H1 (cell line): ENCODE results near the gene CERT1. TPM values are rescaled to one million over a fixed set of nuclear protein-coding genes. Genes with fewer than 3 reads are reported as not detected.

Source experiments
- CTCF ChIA-PET: fragments of 300-600 bp; sonication (Branson Sonifier 250); formaldehyde crosslinking; loops from one replicate; lab custom pipeline; 2021; ENCODE audit not compliant: partially characterized antibody; lab: Charles Lee
- POLR2A ChIA-PET: fragments of 300-600 bp; sonication (Branson Sonifier 250); formaldehyde crosslinking; loops from one replicate; lab custom pipeline; 2021; ENCODE audit warnings: inconsistent platforms; ENCODE audit not compliant: partially characterized antibody; lab: Charles Lee
- DNase-seq, 2 experiments: peaks; one replicate each; pipeline versions ENCODE4 v3.0.0 to v3.0.0-alpha.2; 2010 to 2022; ENCODE audit warnings: low spot score in 2 of 2, low read depth in 1 of 2, mixed read lengths in 1 of 2
- FAIRE-seq: peaks from 2 replicates; lab custom pipeline; 2011; peaks lifted over from hg19 to GRCh38; lab: Jason Lieb, UNC
- H2AFZ ChIP-seq: 2 replicates; pipeline ENCODE4 v1.8.1; 2012; ENCODE audit warnings: low read length, inconsistent platforms
- H2AK5ac ChIP-seq: 2 replicates; pipeline ENCODE4 v1.6.1; 2013; ENCODE audit warnings: low read depth, low read length
- H2BK120ac ChIP-seq: replicated peaks from 2 replicates; pipeline ENCODE3; 2013; ENCODE audit warnings: low read depth, low read length, inconsistent platforms
- H2BK12ac ChIP-seq: 2 replicates; pipeline ENCODE4 v1.6.1; 2013; ENCODE audit warnings: low read depth, low read length
- H2BK15ac ChIP-seq: 2 replicates; pipeline ENCODE4 v1.6.1; 2013; ENCODE audit warnings: low read length
- H2BK20ac ChIP-seq: 2 replicates; pipeline ENCODE4 v1.6.1; 2013; ENCODE audit warnings: low read length
- H2BK5ac ChIP-seq: 2 replicates; pipeline ENCODE4 v1.6.1; 2013; ENCODE audit warnings: low read depth, low read length
- H3K14ac ChIP-seq: 2 replicates; pipeline ENCODE4 v1.6.1; 2013; ENCODE audit warnings: inconsistent platforms; ENCODE audit not compliant: insufficient read length
- H3K18ac ChIP-seq: 2 replicates; pipeline ENCODE4 v1.6.1; 2013; ENCODE audit warnings: low read length; ENCODE audit errors: extremely low read depth
- H3K23ac ChIP-seq: 2 replicates; pipeline ENCODE4 v1.6.1; 2013; ENCODE audit warnings: inconsistent platforms; ENCODE audit not compliant: insufficient read length
- H3K23me2 ChIP-seq: 2 replicates; pipeline ENCODE4 v1.6.1; 2013; ENCODE audit warnings: low read depth, low read length
- H3K27ac ChIP-seq: 2 replicates; pipeline ENCODE4 v1.6.1; 2011; ENCODE audit warnings: low read depth, low read length, inconsistent platforms
- H3K27me3 ChIP-seq, 4 experiments: replicated peaks in 1 of 4; 1 replicate in 1 of 4; 2 replicates in 3 of 4; pipeline versions ENCODE4 v1.6.1 to v1.8.1; 2011 to 2013; ENCODE audit warnings: low read length in 3 of 4, mild to moderate bottlenecking in 3 of 4, inconsistent platforms in 2 of 4, mixed read lengths in 2 of 4, moderate library complexity in 1 of 4; ENCODE audit not compliant: control insufficient read depth in 3 of 4, insufficient read depth in 3 of 4; ENCODE audit errors: extremely low read depth in 1 of 4
- H3K36me3 ChIP-seq, 4 experiments: 2 replicates each; pipeline versions ENCODE4 v1.6.1 to v1.8.1; 2011 to 2013; ENCODE audit warnings: mild to moderate bottlenecking in 4 of 4, low read length in 3 of 4, moderate library complexity in 2 of 4, control low read depth in 1 of 4, inconsistent platforms in 1 of 4; ENCODE audit not compliant: insufficient read depth in 4 of 4, control insufficient read depth in 2 of 4
- H3K4ac ChIP-seq: replicated peaks from 2 replicates; pipeline ENCODE3; 2013; ENCODE audit warnings: low read length, low read depth, mixed read lengths, inconsistent platforms; ENCODE audit not compliant: insufficient read length
- H3K4me1 ChIP-seq, 4 experiments: replicated peaks in 1 of 4; 1 replicate in 1 of 4; 2 replicates in 3 of 4; pipeline versions ENCODE4 v1.6.1 to v1.8.1; 2011 to 2013; ENCODE audit warnings: low read length in 3 of 4, inconsistent platforms in 2 of 4, mixed read lengths in 1 of 4; ENCODE audit not compliant: insufficient read depth in 4 of 4, control insufficient read depth in 3 of 4
- H3K4me2 ChIP-seq, 2 experiments: 2 replicates each; pipeline versions ENCODE4 v1.6.1 to v1.8.1; 2011 to 2013; ENCODE audit warnings: low read depth in 2 of 2, low read length in 2 of 2, control low read depth in 1 of 2, inconsistent platforms in 1 of 2, mild to moderate bottlenecking in 1 of 2; ENCODE audit not compliant: insufficient read depth in 1 of 2
- H3K4me3 ChIP-seq, 4 experiments: fragments of 200-600, 300-600 bp in 1 of 4; sonication (generic), shearing (Covaris generic), sonication (Bioruptor Twin) in 1 of 4; 2 replicates each; pipeline versions ENCODE4 v1.5.1 to v1.8.1; 2011 to 2016; ENCODE audit warnings: low read length in 4 of 4, low read depth in 3 of 4, control low read depth in 2 of 4, inconsistent platforms in 2 of 4, mild to moderate bottlenecking in 2 of 4, mixed read lengths in 1 of 4, moderate library complexity in 1 of 4; ENCODE audit not compliant: insufficient read depth in 2 of 4; ENCODE audit errors: extremely low read depth in 1 of 4
- H3K56ac ChIP-seq: replicated peaks from 2 replicates; pipeline ENCODE3; 2013; ENCODE audit warnings: low read depth, mild to moderate bottlenecking, mixed read lengths, low read length, inconsistent platforms; ENCODE audit not compliant: insufficient read length
- H3K79me1 ChIP-seq: 2 replicates; pipeline ENCODE4 v1.6.1; 2013; ENCODE audit warnings: low read depth, low read length, control low read depth
- H3K79me2 ChIP-seq, 2 experiments: 2 replicates each; pipeline versions ENCODE4 v1.6.1 to v1.8.1; 2012 to 2013; ENCODE audit warnings: low read length in 2 of 2, mild to moderate bottlenecking in 2 of 2, inconsistent platforms in 1 of 2; ENCODE audit not compliant: insufficient read depth in 2 of 2, control insufficient read depth in 1 of 2
- H3K9ac ChIP-seq, 4 experiments: replicated peaks in 1 of 4; 1 replicate in 1 of 4; 2 replicates in 3 of 4; pipeline versions ENCODE4 v1.6.1 to v1.8.1; 2011 to 2013; ENCODE audit warnings: low read depth in 3 of 4, low read length in 3 of 4, control low read depth in 2 of 4, mild to moderate bottlenecking in 2 of 4, moderate library complexity in 2 of 4, inconsistent platforms in 1 of 4; ENCODE audit errors: extremely low read depth in 1 of 4
- H3K9me3 ChIP-seq, 2 experiments: 2 replicates each; pipeline versions ENCODE4 v1.6.1 to v1.8.1; 2012 to 2013; ENCODE audit warnings: mild to moderate bottlenecking in 2 of 2, moderate library complexity in 2 of 2, control low read depth in 1 of 2, inconsistent platforms in 1 of 2, low read depth in 1 of 2, low read length in 1 of 2, mixed read lengths in 1 of 2; ENCODE audit not compliant: insufficient read depth in 2 of 2
- H4K20me1 ChIP-seq, 2 experiments: replicated peaks in 1 of 2; 2 replicates each; pipeline versions ENCODE3 to v1.8.1; 2011 to 2013; ENCODE audit warnings: inconsistent platforms in 2 of 2, low read length in 2 of 2, mild to moderate bottlenecking in 1 of 2; ENCODE audit not compliant: insufficient read depth in 2 of 2, control insufficient read depth in 1 of 2
- H4K5ac ChIP-seq: 2 replicates; pipeline ENCODE4 v1.6.1; 2013; ENCODE audit warnings: low read length, low read depth, mixed read lengths, inconsistent platforms; ENCODE audit not compliant: insufficient read length
- H4K8ac ChIP-seq: 2 replicates; pipeline ENCODE4 v1.8.0; 2013; ENCODE audit warnings: mild to moderate bottlenecking, moderate library complexity, low read length, inconsistent platforms; ENCODE audit not compliant: insufficient read depth; ENCODE audit errors: extremely low read depth
- H4K91ac ChIP-seq: replicated peaks from 2 replicates; pipeline ENCODE3; 2013; ENCODE audit warnings: low read length, mixed read lengths, inconsistent platforms; ENCODE audit not compliant: insufficient read length
- ASH2L ChIP-seq: fragments of 200-600, 300-600 bp; sonication (generic); IDR thresholded peaks from one replicate; pipeline ENCODE4 v1.7.1; 2017; ENCODE audit warnings: low read length
- CBX5 ChIP-seq: fragments of 300-800, 300-1000 bp; sonication (generic); IDR thresholded peaks from 2 replicates; pipeline ENCODE4 v1.7.1; 2016; ENCODE audit warnings: antibody characterized with exemption, low read length, low read depth
- CHD1 ChIP-seq: IDR thresholded peaks from 2 replicates; pipeline ENCODE4 v1.6.1; 2012; ENCODE audit warnings: low read depth, low read length, improper control_type of control experiment
- EGR1 ChIP-seq: IDR thresholded peaks from 2 replicates; pipeline ENCODE4 v1.6.1; 2011; ENCODE audit warnings: low read depth, low read length, borderline replicate concordance
- GABPA ChIP-seq: IDR thresholded peaks from 2 replicates; pipeline ENCODE4 v1.6.1; 2011; ENCODE audit warnings: mild to moderate bottlenecking, low read length, moderate library complexity, borderline replicate concordance; ENCODE audit not compliant: insufficient read depth
- HDAC2 ChIP-seq, 2 experiments: fragments of 300-600 bp in 1 of 2; sonication (generic) in 1 of 2; IDR thresholded peaks; 2 replicates each; pipeline ENCODE4 v1.6.1; 2011 to 2012; ENCODE audit warnings: low read depth in 2 of 2, low read length in 2 of 2, mild to moderate bottlenecking in 2 of 2, moderate library complexity in 2 of 2, borderline replicate concordance in 1 of 2, inconsistent platforms in 1 of 2
- JUND ChIP-seq: IDR thresholded peaks from 2 replicates; pipeline ENCODE4 v1.6.1; 2011; ENCODE audit warnings: mild to moderate bottlenecking, improper control_type of control experiment, low read length
- KDM4A ChIP-seq: IDR thresholded peaks from one replicate; pipeline ENCODE4 v1.7.1; 2012; ENCODE audit warnings: low read depth, mild to moderate bottlenecking, moderate library complexity, low read length, inconsistent platforms; ENCODE audit not compliant: severe bottlenecking
- MAFK ChIP-seq: IDR thresholded peaks from 2 replicates; pipeline ENCODE4 v1.6.1; 2012; ENCODE audit warnings: low read depth, mild to moderate bottlenecking, improper control_type of control experiment, low read length
- MAX ChIP-seq: IDR thresholded peaks from 2 replicates; pipeline ENCODE4 v1.6.1; 2012; ENCODE audit warnings: inconsistent platforms
- RFX5 ChIP-seq: IDR thresholded peaks from 2 replicates; pipeline ENCODE4 v1.6.1; 2011; ENCODE audit warnings: low read depth, low read length, improper control_type of control experiment, borderline replicate concordance
- WGBS, 2 experiments: shearing (Covaris generic) in 1 of 2; methylation state at CpG; one replicate each; pipeline versions ENCODE4 v1.1.6 to v1.1.7; 2013 to 2015; ENCODE audit warnings: low lambda C conversion rate in 2 of 2, mixed read lengths in 2 of 2, inconsistent platforms in 1 of 2, low coverage in 1 of 2, missing lambda C conversion rate in 1 of 2; ENCODE audit not compliant: insufficient replicate concordance in 2 of 2, insufficient coverage in 1 of 2, insufficient read length in 1 of 2; ENCODE audit errors: extremely low coverage in 1 of 2, missing lambda C conversion rate in 1 of 2; 5-methylcytosine and 5-hydroxymethylcytosine counted together
- polyA plus RNA-seq, 7 experiments: library from polyadenylated mRNA; depleted of rRNA in 3 of 7; stranded (reverse) in 5 of 7; unstranded in 2 of 7; fragments of >200 nt in 5 of 7; fragments of 200-250 nt in 2 of 7; gene quantifications; 1 replicate in 5 of 7; 2 replicates in 1 of 7; 4 replicates in 1 of 7; pipeline versions ENCODE4 v1.2.1 to v1.2.3, GENCODE V29; 2011 to 2013; ENCODE audit warnings: missing spikeins in 2 of 7, mixed read lengths in 2 of 7
- total RNA-seq: library from RNA; stranded (reverse); fragmentation: NEBNext Ultra II Directional; extraction: Animal tissue kit (Norgen Biotek cat#: 25700); gene quantifications from 2 replicates; pipeline ENCODE4 v1.2.1, GENCODE V29; 2021

The CERT1 gene
- total and polyA plus RNA-seq, 2 of the 8 experiments (the other 6 are each of a cell fraction or from before 2014, with no cell fraction given): 7.8 to 55.3 TPM

GRCh38 chr5:75358117-75358516 is 153.3 kb downstream of the CERT1 start:
- peaks cover 4 to 7% of the 10 kb centered on the region in 2 experiments for H4K20me1 ChIP-seq
- CTCF ChIA-PET: interaction anchor here (0.8 to 0.9 kb wide), 2 partner anchors 11 to 309 kb away, joined by 3 read pairs; no protein-coding TSS in a partner anchor
- no peaks in the 10 kb centered on the region for H3K79me2 ChIP-seq
- FAIRE-seq (no peak), DNase-seq (no peak)
- H3K27me3 ChIP-seq: no peaks in the 10 kb centered on the region
- no peak overlapping the region for H4K8ac ChIP-seq
- H2BK5ac ChIP-seq: no peak overlapping the region
- H3K4me1 ChIP-seq: no peaks in the 10 kb centered on the region
- H2BK20ac ChIP-seq: no peak overlapping the region
- H3K23me2 ChIP-seq: no peaks in the 10 kb centered on the region
- WGBS, 2 experiments: 96% methylated on average over 3 of the region's 3 CpGs; no CpG with 5 or more reads in 1 of the 2 experiments
- no peak overlapping the region for H3K23ac ChIP-seq
- H3K4ac ChIP-seq: no peak overlapping the region
- no peak overlapping the region for H3K56ac ChIP-seq
- H3K79me1 ChIP-seq: no peaks in the 10 kb centered on the region
- H3K9ac ChIP-seq: no peak overlapping the region
- H3K9me3 ChIP-seq: no peaks in the 10 kb centered on the region
- POLR2A ChIA-PET: interaction anchor here (1.1 to 2.5 kb wide), 2 partner anchors 12 to 21 kb away, joined by 3 to 5 read pairs; partner anchors contain the start of gene HMGCR
- no peak overlapping the region for H3K14ac ChIP-seq
- H3K27ac ChIP-seq: no peak overlapping the region
- H3K4me2 ChIP-seq: no peak overlapping the region
- H2BK120ac ChIP-seq: no peak overlapping the region
- no peak overlapping the region for H2AFZ ChIP-seq
- H4K5ac ChIP-seq: no peak overlapping the region
- H2AK5ac ChIP-seq: no peak overlapping the region
- no peak overlapping the region for H3K4me3 ChIP-seq
- H2BK15ac ChIP-seq: no peak overlapping the region
- no peak overlapping the region for H2BK12ac ChIP-seq
- no peak overlapping the region for H3K18ac ChIP-seq
- H4K91ac ChIP-seq: no peak overlapping the region
- peaks cover 38 to 97% (median 70%) of the 10 kb centered on the region in 4 experiments for H3K36me3 ChIP-seq
- TF ChIP-seq MAX (no peak), KDM4A (no peak), EGR1 (no peak), JUND (no peak), HDAC2 (IDR thresholded peaks at IDR 0.05; ENCODE audit: borderline replicate concordance in 1 of 2, low read depth in 2 of 2, low read length in 2 of 2) (no peak), ASH2L (no peak), CHD1 (no peak), CBX5 (no peak), MAFK (no peak), RFX5 (no peak), GABPA (no peak)
